SHP77 treated with DMSO at 0.1 percent for 48 hours (cell line): ENCODE results near the gene SLC25A30.
"Not testable (repeated sequence)": the region's sequence is repeated elsewhere in the genome, so short reads cannot be mapped to it uniquely, and the experiment has no call there.

Source experiments
- DNase-seq: peaks from one replicate; lab custom pipeline; 2025; lab: John Stamatoyannopoulos, UW

SLC25A30 gene

DNA sequence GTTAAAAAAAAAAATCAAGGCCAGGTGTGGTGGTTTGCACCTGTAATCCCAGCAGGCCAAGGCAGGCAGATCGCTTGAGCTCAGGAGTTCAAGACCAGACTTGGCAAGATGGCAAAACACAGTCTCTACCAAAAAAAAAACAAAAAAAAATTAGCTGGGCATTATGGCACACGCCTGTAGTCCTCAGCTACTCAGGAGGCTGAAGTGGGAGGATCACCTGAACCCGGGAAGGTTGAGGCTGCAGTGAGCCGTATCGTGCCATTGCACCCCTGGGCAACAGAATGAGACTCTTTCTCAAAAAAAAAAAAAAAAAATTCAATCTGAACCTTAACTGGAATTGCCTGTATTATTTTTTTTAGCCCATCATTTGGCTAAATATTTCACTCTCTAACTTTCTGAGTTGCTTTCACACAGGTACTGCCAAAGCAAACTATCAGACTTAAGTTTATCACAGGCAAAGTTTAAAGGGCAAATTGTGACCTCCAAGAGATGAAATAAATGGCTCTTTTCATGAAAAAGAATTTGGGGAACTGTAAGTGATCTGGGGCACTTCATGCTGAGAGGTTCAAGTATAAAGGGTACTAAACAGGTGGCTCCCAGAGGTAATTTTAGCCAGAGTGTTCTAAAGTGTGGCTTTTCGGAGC lies 14.7 kb upstream of the SLC25A30 start:
- no peak for DNase-seq

DNA sequence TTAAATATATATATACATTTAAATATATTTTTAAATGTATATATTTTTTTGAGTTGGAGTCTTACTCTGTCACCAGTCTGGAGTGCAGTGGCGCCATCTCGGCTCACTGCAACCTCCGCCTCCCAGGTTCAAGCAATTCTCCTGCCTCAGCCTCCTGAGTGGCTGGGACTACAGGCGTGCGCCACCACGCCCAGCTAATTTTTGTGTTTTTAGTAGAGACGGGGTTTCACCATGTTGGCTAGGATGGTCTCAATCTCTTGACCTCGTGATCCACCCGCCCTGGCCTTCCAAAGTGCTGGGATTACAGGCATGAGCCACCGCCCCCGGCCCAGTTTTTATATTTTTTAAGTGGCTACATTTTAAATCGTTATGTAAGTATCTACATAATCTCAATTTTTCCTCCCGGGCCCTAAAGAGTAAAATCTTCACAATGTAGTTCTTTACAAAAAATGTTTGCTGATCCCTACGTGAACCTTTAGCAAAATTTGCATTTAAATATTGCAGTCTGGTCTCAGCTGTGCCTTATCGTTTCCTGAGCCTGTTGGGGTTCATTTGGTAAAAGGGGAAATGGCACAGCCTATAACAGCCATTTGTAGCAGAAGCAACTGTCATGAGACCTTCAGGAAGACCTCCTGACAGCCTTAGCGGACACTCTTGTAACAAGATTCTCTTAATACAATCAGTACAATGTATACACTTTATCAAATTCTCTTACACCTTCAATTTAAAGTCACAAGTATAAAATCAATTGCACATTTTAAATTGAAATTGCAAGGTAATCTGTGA lies 8.1 kb upstream of the SLC25A30 start:
- not testable (repeated sequence) for DNase-seq

DNA sequence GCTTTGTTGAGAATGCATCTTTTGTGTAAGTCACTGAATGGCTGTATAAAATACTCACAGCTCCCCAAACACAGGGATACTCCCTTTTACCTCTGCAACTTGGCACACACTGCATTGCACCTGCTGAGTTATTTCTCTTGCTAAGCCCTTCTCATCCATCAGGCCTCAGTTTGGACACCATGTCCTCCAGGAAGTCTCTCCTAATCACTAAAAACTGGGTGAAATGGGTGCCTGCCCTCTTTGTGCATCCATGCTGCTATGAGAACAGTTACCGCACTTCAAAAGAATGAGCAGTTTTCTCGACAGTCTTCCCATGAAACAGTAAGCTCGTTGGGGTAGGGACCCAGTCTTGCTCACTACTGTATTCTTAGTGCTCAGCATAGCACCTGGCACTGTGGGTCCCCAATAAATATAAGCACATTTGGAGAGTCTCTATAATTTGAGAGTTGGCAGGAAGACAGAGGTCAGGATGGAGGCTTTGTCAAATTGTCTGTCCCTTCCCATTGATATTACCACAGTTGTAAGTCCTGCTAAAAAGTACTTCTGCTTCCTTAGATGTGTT lies 4.6 kb upstream of the SLC25A30 start:
- DNase-seq: no peak

DNA sequence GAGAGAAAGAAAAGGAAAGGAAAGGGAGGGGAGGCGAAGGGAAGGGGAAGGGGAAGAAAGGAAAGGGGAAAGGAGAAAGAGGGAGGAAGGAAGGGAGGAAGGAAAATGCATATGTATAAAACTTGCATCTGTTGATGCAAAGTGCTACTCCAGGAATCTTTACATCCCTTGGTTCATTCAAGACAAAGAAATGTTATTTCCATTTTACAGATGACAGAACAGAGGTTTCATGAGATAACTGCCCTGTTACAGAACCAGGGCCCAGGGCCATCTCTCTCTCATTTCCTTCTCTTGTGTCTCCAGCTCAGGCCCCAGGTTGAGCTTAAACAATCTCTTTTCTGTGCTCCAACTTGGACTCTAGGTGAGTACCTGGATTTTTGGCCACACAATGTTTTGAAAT lies 1.8 kb upstream of the SLC25A30 start:
- DNase-seq: no peak

DNA sequence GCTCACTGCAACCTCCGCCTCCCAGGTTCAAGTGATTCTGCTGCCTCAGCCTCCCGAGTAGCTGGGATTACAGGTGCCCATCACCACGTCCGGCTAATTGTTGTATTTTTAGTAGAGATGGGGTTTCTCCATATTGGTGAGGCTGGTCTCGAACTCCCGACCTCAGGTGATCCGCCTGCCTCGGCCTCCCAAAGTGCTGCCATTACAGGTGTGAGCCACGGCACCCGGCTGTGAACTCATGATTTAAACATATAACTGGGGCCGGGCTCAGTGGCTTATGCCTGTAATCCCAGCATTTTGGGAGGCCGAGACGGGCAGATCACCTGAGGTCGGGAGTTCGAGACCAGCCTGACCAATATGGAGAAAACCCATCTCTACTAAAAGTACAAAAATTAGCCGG lies 1.2 kb upstream of the SLC25A30 start:
- DNase-seq: not testable (repeated sequence)

DNA sequence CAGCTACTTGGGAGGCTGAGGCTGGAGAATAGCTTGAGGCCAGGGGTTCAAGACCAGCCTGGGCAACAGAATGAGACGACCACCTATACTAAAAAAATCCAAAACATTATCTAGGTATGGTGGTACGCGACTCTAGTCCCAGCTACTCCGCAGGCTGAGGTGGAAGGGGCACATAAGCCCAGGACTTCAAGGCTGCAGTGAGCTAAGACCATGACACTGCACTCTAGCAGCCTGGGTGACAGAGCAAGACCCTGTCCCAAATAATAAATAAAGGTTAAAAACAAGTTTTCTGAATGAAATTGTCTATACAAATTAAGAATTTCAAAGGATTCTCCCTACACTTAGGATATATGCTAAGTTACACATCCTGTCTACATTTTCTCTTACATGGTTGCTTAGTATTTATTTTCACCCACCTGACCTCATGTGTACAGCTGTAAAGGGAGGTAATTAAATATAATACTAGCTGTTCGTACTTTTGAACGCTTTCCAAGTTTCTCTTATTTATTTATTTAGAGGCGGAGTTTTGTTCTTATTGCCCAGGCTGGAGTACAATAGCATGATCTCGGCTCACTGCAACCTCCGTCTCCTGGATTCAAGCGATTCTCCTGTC lies 1.6 kb downstream of the SLC25A30 start:
- no peak for DNase-seq

DNA sequence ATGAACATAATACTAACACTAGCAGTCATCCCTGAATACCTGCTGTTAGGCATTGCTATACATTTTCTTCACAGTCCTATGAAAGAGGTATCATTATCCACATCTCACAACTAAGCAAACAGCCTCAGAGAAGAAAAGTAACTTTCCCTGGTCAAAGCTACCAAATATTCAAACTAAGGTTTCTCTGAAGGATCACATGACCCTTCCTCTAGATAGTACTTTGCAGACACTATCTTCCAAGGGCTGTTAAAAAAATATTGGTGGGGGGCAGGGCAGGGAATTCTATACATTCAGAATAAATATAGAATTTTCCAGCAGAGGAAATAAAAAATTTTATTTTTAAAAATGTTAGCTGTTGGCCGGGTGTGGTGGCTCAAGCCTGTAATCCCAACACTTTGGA lies 3.1 kb downstream of the SLC25A30 start:
- no peak for DNase-seq

DNA sequence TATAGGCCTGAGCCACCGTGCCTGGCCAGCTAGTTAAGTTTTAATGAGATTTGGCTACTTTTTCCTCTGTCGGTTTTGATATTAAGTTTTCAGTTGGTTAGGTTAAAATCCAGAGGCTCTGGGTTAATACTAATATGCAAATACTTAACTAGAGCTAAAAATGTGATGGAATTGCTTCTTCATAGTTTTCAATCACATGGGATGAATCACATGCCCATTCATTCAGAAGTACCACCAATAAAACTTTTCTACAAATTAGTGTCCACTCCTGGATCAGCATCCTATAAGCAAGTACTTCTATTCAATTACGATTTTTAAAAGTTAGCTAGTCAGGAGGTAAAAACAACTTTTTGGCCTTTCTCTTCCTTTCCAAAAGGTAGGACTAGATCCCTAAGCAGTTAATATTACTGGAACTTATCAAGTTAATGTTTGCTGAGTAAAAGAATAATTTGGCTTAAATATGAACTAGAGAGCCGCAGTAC lies 4.3 kb downstream of the SLC25A30 start:
- no peak for DNase-seq

DNA sequence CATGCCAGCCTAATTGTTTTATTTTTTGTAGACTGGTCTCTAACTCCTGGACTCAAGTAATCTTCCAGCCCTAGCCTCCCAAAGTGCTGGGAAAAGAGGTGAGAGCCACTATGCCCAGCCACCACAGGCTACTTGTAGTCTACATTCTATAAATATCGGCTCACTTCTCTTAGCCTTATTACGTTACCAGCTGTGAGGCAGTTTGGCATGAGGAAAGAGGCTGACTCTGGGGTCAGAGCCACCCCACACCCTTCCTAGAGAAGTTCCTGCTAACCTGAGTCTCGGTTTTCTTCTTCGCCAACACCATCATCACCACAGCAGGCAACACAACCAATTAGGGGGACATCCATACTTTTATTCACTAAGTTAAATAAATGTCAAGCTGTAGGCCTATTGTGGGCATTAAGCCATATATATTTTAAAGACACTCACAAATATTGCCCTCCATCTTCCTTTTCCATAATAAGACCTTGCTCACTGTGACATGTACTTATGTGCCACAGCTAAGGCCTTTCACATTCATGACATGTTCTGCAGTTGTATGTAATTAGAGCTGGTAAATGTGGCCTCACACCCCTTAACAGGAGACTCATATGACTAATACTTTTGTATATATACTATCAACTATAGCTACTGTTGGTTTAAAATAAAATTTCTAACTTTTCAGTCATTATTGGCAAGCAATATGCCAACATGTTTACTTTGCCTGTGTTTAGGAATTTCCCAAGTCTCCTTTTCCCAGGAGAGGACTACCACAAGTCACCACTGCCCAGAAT lies 5.7 kb downstream of the SLC25A30 start:
- no peak for DNase-seq

DNA sequence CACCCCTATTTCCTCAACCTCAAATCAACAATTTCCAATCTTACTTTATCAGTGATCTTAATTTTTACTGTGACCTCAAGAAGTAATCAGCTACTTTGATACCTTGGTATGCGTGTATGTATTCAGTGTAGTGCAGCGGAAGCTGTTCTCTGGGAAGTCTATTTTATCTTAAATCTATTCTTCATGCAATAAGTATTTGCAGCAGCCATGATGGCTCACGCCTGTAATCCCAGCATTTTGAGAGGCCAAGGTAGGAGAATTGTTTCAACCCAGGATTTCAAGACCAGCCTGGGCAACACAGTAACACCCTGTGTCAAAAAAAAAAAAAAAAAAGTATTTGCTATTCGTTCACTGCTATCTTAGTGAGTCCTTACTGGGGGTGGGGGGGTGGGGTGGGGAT lies 6.5 kb downstream of the SLC25A30 start:
- no peak for DNase-seq

DNA sequence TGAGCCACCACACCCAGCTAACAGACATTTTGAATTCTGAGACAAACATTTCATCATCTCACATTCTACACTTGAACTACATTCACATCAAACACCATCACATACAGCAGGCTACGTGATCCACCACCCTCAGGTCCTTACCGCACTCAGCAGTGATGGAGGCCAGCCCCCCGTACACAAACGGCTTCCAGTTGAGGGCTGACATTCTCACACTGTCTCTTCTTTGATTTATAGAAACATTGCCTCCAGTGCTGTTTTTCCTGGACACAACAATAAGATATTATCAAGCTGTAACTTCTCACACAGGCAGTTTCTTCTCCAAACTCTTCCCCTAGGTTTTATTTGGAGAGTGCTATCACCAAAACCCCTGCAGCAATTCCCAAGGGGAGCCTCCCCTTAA lies 7.0 kb downstream of the SLC25A30 start:
- DNase-seq: no peak

DNA sequence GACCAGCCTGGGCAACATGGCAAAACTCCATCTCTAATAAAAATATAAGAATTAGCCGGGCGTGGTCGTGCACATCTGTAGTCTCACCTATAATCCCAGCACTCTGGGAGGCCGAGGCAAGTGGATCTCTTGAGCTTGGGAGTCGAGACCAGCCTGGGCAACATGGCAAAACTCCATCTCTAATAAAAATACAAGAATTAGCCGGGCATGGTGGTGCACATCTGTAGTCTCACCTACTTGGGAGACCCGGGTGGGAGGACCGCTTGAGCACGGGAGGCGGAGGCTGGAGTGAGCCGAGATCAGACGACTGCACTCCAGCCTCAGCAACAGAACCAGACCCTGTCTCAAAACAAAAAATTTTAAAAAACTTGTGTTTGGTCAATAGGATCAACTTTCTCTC lies 7.7 kb downstream of the SLC25A30 start:
- DNase-seq: no peak

DNA sequence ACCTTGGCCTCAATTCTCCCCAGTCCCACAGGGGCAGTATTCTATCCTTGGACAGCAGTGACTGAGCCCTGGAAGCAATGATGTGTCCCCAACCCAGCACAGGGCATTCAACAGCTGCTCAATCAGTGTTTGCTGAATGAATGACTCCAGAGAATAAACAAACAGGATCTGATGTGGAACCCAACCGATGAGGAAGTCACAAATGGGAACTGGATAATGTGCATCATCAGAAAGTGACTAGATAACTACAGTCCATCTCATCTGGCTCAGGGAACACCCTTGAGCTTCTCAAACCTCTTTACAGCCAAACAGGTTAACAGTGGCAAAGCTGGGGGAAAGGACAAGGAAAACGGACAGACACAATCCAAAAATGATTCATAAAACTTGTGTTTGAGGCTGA lies 8.2 kb downstream of the SLC25A30 start:
- DNase-seq: no peak

DNA sequence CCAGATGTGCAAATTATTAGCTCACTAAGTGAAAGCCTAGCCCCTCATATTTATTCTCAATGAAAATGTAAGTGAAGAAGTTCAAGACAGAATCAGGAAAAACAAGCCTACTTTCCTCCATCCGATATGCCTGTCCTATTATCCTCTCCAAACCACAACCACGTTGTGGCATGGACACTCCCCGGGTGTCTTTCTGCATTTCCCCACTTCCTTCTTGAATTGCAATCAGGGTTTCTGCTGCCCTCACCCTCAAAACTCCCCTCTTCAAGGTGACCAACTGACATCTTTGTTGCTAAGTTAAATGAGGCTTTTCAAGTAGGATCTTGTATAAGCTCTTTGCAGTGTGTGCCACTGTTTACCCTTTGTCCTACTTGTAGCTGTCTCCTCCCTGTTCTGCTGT lies 11.8 kb downstream of the SLC25A30 start:
- no peak for DNase-seq

DNA sequence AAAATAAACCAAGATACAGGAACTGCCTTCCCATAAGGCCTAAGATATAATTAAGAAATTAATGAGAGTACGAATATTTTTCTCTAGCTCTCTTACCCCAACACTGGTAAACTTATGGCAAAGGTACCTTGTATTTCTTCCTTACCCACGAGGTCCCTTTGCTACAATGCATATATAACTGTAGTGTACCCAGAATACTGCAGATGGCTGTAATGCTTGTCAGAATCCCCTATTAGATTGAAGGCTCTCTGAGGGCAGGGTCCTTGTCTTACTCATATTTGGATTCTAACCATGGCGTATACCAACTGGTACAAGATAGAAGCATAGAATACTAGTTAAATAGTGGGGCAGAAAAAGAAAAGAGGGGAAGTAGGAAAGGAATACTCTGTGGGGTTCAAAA lies 15.1 kb downstream of the SLC25A30 start:
- no peak for DNase-seq

DNA sequence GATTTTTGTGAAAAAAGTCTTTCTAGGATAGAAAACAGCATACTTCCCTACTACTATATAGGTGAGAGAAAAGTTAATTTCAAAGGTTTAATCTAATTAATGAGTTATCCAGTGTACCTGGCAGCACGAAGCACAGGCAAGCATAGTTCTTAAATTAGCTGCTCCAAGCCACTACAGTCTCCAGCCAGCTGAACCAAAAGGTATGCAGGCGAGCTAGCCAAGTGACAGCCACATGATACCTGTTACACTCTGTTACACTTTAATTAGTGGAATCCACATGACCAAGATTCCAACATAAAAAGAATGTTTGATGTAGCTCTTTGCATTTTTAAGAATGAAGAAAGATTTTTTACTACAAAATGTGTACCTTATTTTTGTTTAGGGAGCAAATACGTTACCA lies 15.5 kb downstream of the SLC25A30 start:
- DNase-seq: no peak

DNA sequence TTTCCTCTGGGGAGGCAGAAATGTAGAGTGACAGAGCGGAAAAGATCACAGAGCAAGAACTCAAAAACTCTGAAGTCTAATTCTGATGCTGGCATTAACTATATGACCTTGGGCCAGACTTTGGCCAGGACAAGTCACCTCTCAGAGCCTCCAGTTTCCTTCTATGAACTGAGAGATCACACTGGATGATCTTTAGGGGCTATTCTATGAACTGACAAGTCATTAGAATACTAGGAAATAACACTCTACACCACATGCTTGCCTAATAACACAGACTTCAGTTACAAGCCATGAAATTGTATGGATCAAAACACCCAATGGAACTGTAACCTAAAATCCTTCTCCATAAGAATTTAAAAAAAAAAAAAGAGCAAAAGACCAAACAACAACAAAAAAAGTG lies 16.9 kb downstream of the SLC25A30 start:
- DNase-seq: no peak

DNA sequence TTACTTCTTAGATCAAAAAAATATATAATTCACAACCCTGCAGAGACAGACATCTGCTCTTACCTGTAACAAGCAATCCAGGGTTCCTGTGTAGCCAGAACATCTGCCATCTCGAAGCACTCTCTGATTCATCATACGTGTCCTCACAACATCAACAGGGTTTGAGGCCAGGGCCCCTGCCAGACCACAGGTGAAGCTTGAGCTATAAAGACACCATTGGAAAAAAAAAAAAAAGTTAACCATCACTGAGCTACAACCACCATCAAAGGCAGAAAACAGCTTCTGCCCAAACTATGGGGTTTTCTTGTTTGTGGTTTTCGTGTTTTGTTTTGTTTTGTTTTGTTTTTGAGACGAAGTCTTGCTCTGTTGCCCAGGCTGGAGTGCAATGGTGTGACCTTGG lies 19.3 kb downstream of the SLC25A30 start:
- DNase-seq: no peak

DNA sequence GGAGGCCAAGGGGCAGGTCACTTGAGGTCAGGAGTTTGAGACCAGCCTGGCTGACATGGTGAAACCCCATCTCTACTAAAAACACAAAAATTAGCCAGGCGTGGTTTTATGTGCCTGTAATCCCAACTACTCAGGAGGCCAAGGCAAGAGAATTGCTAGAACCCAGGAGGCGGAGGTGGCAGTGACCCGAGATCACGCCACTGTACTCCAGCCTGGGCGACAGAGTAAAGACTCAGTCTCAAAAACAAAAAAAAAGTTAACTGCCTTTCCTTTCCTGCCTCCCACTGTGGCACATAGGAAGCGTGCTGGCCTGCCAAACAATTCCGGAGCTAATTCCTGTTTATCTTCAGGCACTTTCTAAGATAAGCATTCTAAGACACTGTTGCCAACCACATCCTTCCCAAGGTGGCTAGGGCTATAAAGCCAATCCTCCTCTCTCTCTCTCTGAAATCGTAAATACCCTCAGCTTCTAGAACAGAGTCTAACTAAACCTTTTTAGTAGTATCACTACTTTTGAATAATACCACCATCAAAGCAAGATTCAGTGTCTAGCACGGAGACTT lies 21.6 kb downstream of the SLC25A30 start:
- no peak for DNase-seq

DNA sequence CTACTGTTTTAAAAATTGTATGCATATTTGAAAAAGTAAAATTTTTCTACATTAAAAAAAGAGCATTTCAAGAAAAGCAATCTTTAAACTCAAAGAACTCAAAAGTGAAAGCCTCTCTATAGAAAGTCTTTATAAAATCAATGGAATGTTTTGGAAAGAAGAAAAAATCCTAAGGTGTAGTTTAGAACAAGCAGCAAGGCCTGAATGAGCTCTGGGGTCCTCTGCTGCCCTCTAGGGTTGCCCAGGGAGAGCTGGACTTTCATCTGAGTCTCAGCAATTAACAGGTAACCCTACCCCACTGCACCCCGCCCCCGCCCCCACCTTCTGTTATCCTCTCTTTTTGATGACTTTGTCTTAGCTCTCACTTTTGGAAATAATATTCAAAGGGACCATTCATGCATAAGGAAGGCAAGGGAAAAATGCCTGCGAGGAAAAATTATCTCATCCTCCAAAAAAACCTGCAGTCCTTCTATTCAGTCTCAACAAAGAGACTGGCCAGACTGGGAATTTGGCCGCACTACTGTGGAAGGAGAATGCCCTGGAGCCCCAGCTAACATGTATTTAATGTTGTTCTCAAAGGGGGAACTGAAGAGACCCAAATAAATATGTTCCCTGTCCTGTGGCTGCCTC lies 24.1 kb downstream of the SLC25A30 start:
- DNase-seq: peak; percentile 1

DNA sequence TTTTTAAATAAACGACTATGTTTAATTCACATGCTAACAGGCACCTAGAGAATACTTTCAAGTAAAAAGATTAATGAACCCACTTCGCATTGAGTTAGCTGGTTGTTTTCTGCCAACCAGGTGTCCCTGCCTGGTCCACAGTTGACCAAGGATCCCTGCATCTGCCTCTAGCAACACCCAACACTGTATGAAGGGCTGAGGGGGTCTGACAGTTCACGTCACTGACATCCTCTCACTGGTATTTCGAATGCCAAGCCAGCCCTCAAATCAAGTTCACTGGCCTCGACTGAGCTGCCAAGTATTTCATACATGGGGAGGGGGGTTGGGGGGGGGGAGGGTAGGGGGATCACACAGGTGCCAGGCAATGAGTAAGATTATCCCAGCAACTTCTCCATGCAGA lies 25.4 kb downstream of the SLC25A30 start:
- no peak for DNase-seq
